Stomach (tissue), 9 donors: ENCODE data around the gene ATG9A. TPM values are rescaled to one million over a fixed set of nuclear protein-coding genes. Genes with fewer than 3 reads are reported as not detected.

Experiments used
- DNase-seq, 2 donors: peaks; one replicate each; pipeline versions ENCODE4 v3.0.0 to v3.0.0-alpha.2; 2013 to 2019
- H3K27ac ChIP-seq, 5 donors: fragments of 200-600 bp in 4 of 5; sonication (generic) in 4 of 5; one replicate each; pipeline ENCODE4 v1.5.1; 2013 to 2019; ENCODE audit warnings: mild to moderate bottlenecking in 1 of 5, moderate library complexity in 1 of 5
- H3K27me3 ChIP-seq, 3 donors: fragments of 200-600 bp; sonication (generic); one replicate each; pipeline ENCODE4 v1.5.1; 2017 to 2019; ENCODE audit warnings: mixed run types in 1 of 3
- H3K36me3 ChIP-seq, 4 donors: fragments of 200-600 bp; sonication (generic); 1 replicate in 3 of 4; 2 replicates in 1 of 4; pipeline ENCODE4 v1.5.1; 2016 to 2019
- H3K4me1 ChIP-seq, 4 donors: fragments of 200-600 bp; sonication (generic); one replicate each; pipeline ENCODE4 v1.5.1; 2016 to 2019
- H3K4me3 ChIP-seq, 4 donors: fragments of 200-600 bp; sonication (generic) in 3 of 4; one replicate each; pipeline ENCODE4 v1.5.1; 2016 to 2019; ENCODE audit warnings: mild to moderate bottlenecking in 1 of 4
- H3K9me3 ChIP-seq, 4 donors: fragments of 200-600 bp; sonication (generic); one replicate each; pipeline ENCODE4 v1.5.1; 2016 to 2019
- CTCF ChIP-seq, 7 experiments: fragments of 450-650 bp in 4 of 7; fragments of 200-600 bp in 3 of 7; sonication (generic) in 3 of 7; IDR thresholded peaks; one replicate each; pipeline ENCODE4 v1.5.1; 2016 to 2019; ENCODE audit warnings: antibody characterized with exemption in 7 of 7, control low read depth in 2 of 7, mild to moderate bottlenecking in 1 of 7
- EP300 ChIP-seq: sonication (generic); formaldehyde crosslinking; IDR thresholded peaks from one replicate; pipeline ENCODE4 v1.6.1; 2017; ENCODE audit warnings: antibody characterized with exemption
- POLR2A ChIP-seq, 4 donors: fragments of 450-650 bp; IDR thresholded peaks; one replicate each; pipeline ENCODE4 v1.6.1; 2016; ENCODE audit warnings: antibody characterized with exemption in 4 of 4, control low read depth in 2 of 4, mild to moderate bottlenecking in 1 of 4, moderate library complexity in 1 of 4
- POLR2AphosphoS5 ChIP-seq, 3 donors: sonication (generic); formaldehyde crosslinking; IDR thresholded peaks; one replicate each; pipeline ENCODE4 v1.6.1; 2016; ENCODE audit warnings: antibody characterized with exemption in 3 of 3
- WGBS, 5 donors: extraction: QIAGEN DNeasy Blood & Tissue Kit in 3 of 5; methylation state at CpG; one replicate each; pipeline versions ENCODE4 v1.1.5 to v1.1.7; 2013 to 2018; 5-methylcytosine and 5-hydroxymethylcytosine counted together
- intact Hi-C: fragments of 100-400 bp; cut with DNase I; formaldehyde crosslinking; loops from one replicate; pipeline ENCODE4 v1.15.1; 2023; ENCODE audit warnings: low total_unique reads
- polyA plus RNA-seq, 3 donors: library from polyadenylated mRNA; stranded (reverse); fragments of 200-250 nt; gene quantifications; one replicate each; pipeline ENCODE4 v1.2.3, GENCODE V29; 2013
- total RNA-seq, 5 donors: library from RNA; depleted of rRNA; stranded (reverse); fragments of >200 nt; gene quantifications; one replicate each; pipeline versions ENCODE4 v1.1.0 to v1.2.3, GENCODE V29; 2014 to 2016
- donor health status: healthy with polysubstance abuse.
- donor health status: Bipolar disorder and iron deficiency.
- donor health status: healthy.

The ATG9A gene
- total and polyA plus RNA-seq, 8 donors = 1.4 to 100 (median 16.1) TPM

- Histone ChIP-seq H3K4me3 (peak overlapping the region in 2 of 4 donors; percentile 26 to 41), H3K4me1 (peaks cover 67 to 86% (median 84%) of the 10 kb centered on the region in 4 donors), H3K27ac (peak overlapping the region; percentile 86 to 98 (median 94)), H3K27me3 (no peaks in the 10 kb centered on the region), H3K36me3 (peaks cover 14 to 43% (median 28%) of the 10 kb centered on the region in 4 donors), H3K9me3 (no peaks in the 10 kb centered on the region)
- DNase-seq = peak; percentile 31 to 57
- 81 to 85% (median 82%) methylated on average over 14 to 17 of the region's 17 CpGs for WGBS, 5 donors
- TF ChIP-seq POLR2A (IDR thresholded peaks at IDR 0.05) (no peak), POLR2AphosphoS5 (IDR thresholded peaks at IDR 0.05) (peak in 2 of 3 donors; percentile 38 to 55), EP300 (no peak)
- intact Hi-C loops = no loop called here
These were observed 18.5 kb upstream of the ATG9A start for GRCh38 chr2:219247678-219248642.

GRCh38 chr2:219246559-219246958, 17.1 kb upstream of the ATG9A start:
- H3K4me1 ChIP-seq = peaks cover 55 to 72% (median 70%) of the 10 kb centered on the region in 4 donors
- WGBS, 5 donors = 90 to 96% (median 94%) methylated on average over 10 of the region's 10 CpGs
- H3K36me3 ChIP-seq = peaks cover 14 to 41% (median 28%) of the 10 kb centered on the region in 4 donors
- TF ChIP-seq CTCF (IDR thresholded peaks at IDR 0.05) (no peak), POLR2AphosphoS5 (IDR thresholded peaks at IDR 0.05) (no peak)
- H3K9me3 ChIP-seq = no peaks in the 10 kb centered on the region
- no peak overlapping the region for H3K4me3 ChIP-seq
- intact Hi-C loops = no loop called here
- H3K27me3 ChIP-seq = no peaks in the 10 kb centered on the region
- peak overlapping the region in 4 of 5 donors; percentile 94 to 98 (median 98) for H3K27ac ChIP-seq
- DNase-seq = no peak

- intact Hi-C loops = no loop called here
- 11 to 18% (median 16%) methylated on average over 6 to 10 of the region's 10 CpGs for WGBS, 5 donors
- no peak for DNase-seq
These were observed 16.4 kb upstream of the ATG9A start for GRCh38 chr2:219245899-219246230.

GRCh38 chr2:219245148-219245898, 15.9 kb upstream of the ATG9A start, which contains the start of the genes GLB1L and STK16:
GLB1L (minus strand) TSS chr2:219245444; CDS start chr2:219243573, 1,871 bp downstream.
STK16 (plus strand) TSS chr2:219245479; CDS start chr2:219246000, 521 bp downstream.
- no peaks in the 10 kb centered on the region for H3K27me3 ChIP-seq
- WGBS, 5 donors = 0 to 7% (median 1%) methylated on average over 8 to 46 of the region's 46 CpGs
- DNase-seq = peak; percentile 96 to 98
- H3K9me3 ChIP-seq = no peaks in the 10 kb centered on the region
- intact Hi-C loops = no loop called here
- TF ChIP-seq POLR2A (IDR thresholded peaks at IDR 0.05) = peak in 2 of 4 donors; percentile 54 to 71
- TF ChIP-seq CTCF (IDR thresholded peaks at IDR 0.05) = no peak
- peak; percentile 97 to 99 (median 98) for TF ChIP-seq POLR2AphosphoS5 (IDR thresholded peaks at IDR 0.05)
- no peak for TF ChIP-seq EP300
- peak within 1 kb of the TSS; percentile 91 to 98 (median 97) for H3K27ac ChIP-seq
- H3K36me3 ChIP-seq = peaks cover 2 to 29% (median 16%) of the 10 kb centered on the region in 4 donors
- H3K4me1 ChIP-seq = peaks cover 43 to 60% (median 58%) of the 10 kb centered on the region in 4 donors
- H3K4me3 ChIP-seq = peak within 1 kb of the TSS; percentile 77 to 95 (median 82)

More at GRCh38 chr2:219245899-219246230, 16.4 kb upstream of the ATG9A start:
- TF ChIP-seq CTCF (IDR thresholded peaks at IDR 0.05) (no peak), POLR2AphosphoS5 (IDR thresholded peaks at IDR 0.05) (no peak), EP300 (no peak), POLR2A (IDR thresholded peaks at IDR 0.05) (no peak)
- peaks cover 49 to 65% (median 63%) of the 10 kb centered on the region in 4 donors for H3K4me1 ChIP-seq
- H3K27ac ChIP-seq = peak overlapping the region; percentile 91 to 98 (median 97)
- H3K4me3 ChIP-seq = peak overlapping the region; percentile 77 to 95 (median 82)
- H3K36me3 ChIP-seq = peaks cover 8 to 34% (median 22%) of the 10 kb centered on the region in 4 donors
- no peaks in the 10 kb centered on the region for H3K9me3 ChIP-seq
- no peaks in the 10 kb centered on the region for H3K27me3 ChIP-seq
